Neural cell (in vitro differentiated cells): ENCODE results near the gene SYTL5. TPM values are rescaled to one million over a fixed set of nuclear protein-coding genes. Genes with fewer than 3 reads are reported as not detected.

Experiments
- H2AFZ ChIP-seq: fragments of 200-600, 300-800 bp; sonication (generic), shearing (Covaris generic); 2 replicates; pipeline ENCODE4 v1.6.0; 2014; ENCODE audit warnings: low read depth, mild to moderate bottlenecking, antibody characterized with exemption, low read length, moderate library complexity
- H3F3A ChIP-seq: fragments of 200-600 bp; shearing (Covaris generic); 2 replicates; pipeline ENCODE4 v1.6.1; 2016; ENCODE audit warnings: mild to moderate bottlenecking, moderate library complexity, mixed read lengths, antibody characterized with exemption, low read length; ENCODE audit not compliant: insufficient read depth, poor library complexity, severe bottlenecking
- H3K27ac ChIP-seq: fragments of 200-600, 300-800 bp; sonication (generic), shearing (Covaris generic); 2 replicates; pipeline ENCODE4 v1.5.1; 2014; ENCODE audit warnings: mild to moderate bottlenecking, low read length, moderate library complexity
- H3K27me3 ChIP-seq: fragments of 300-800, 200-600 bp; sonication (generic), shearing (Covaris generic); 2 replicates; pipeline ENCODE4 v1.6.0; 2014; ENCODE audit warnings: mild to moderate bottlenecking, low read depth, low read length, moderate library complexity; ENCODE audit not compliant: insufficient read depth
- H3K36me3 ChIP-seq: fragments of 300-800, 200-600 bp; sonication (generic), shearing (Covaris generic); 2 replicates; pipeline ENCODE4 v1.5.1; 2014; ENCODE audit warnings: mild to moderate bottlenecking, antibody characterized with exemption, low read length, moderate library complexity; ENCODE audit not compliant: insufficient read depth
- H3K4me2 ChIP-seq: fragments of 300-800, 200-600 bp; sonication (generic), shearing (Covaris generic); 2 replicates; pipeline ENCODE4 v1.6.0; 2014; ENCODE audit warnings: mild to moderate bottlenecking, low read length
- H3K4me3 ChIP-seq: fragments of 300-800, 200-600 bp; sonication (generic), shearing (Covaris generic); 2 replicates; pipeline ENCODE4 v1.5.1; 2014; ENCODE audit warnings: mild to moderate bottlenecking, low read length, moderate library complexity
- H3K79me2 ChIP-seq: fragments of 200-600 bp; shearing (Covaris generic); replicated peaks from 2 replicates; pipeline ENCODE4 v1.6.0; 2014; ENCODE audit warnings: mild to moderate bottlenecking, low read length, moderate library complexity; ENCODE audit not compliant: insufficient read depth
- H3K9ac ChIP-seq: fragments of 300-800, 200-600 bp; sonication (generic), shearing (Covaris generic); 2 replicates; pipeline ENCODE4 v1.6.1; 2016; ENCODE audit warnings: mild to moderate bottlenecking, low read length, mixed read lengths
- H3K9me2 ChIP-seq: fragments of 200-600 bp; shearing (Covaris generic); 2 replicates; pipeline ENCODE4 v1.6.1; 2016; ENCODE audit warnings: mild to moderate bottlenecking, low read length, mixed read lengths; ENCODE audit not compliant: insufficient read depth
- H3K9me3 ChIP-seq: fragments of 200-600, 300-800 bp; sonication (generic), shearing (Covaris generic); 2 replicates; pipeline ENCODE4 v1.6.1; 2016; ENCODE audit warnings: mild to moderate bottlenecking, mixed run types, low read length, moderate library complexity, mixed read lengths
- H4K20me1 ChIP-seq: fragments of 200-600 bp; shearing (Covaris generic); 2 replicates; pipeline ENCODE4 v1.6.1; 2016; ENCODE audit warnings: mild to moderate bottlenecking, mixed run types; ENCODE audit not compliant: insufficient read depth
- CTCF ChIP-seq: fragments of 450-650 bp; IDR thresholded peaks from 2 replicates; pipeline ENCODE4 v1.5.1; 2014; ENCODE audit warnings: antibody characterized with exemption, mild to moderate bottlenecking, moderate library complexity; ENCODE audit not compliant: poor library complexity, severe bottlenecking
- EP300 ChIP-seq: fragments of 450-650 bp; conservative IDR thresholded peaks from 2 replicates; pipeline ENCODE4 v1.6.1; 2014; ENCODE audit warnings: antibody characterized with exemption, mild to moderate bottlenecking, moderate library complexity; ENCODE audit not compliant: poor library complexity, severe bottlenecking
- EZH2 ChIP-seq: fragments of 200-600, 300-800 bp; shearing (Covaris generic), sonication (generic); IDR thresholded peaks from 2 replicates; pipeline ENCODE4 v1.6.1; 2014; ENCODE audit warnings: antibody characterized with exemption, low read length, borderline replicate concordance, mild to moderate bottlenecking; ENCODE audit not compliant: insufficient read depth, poor library complexity, severe bottlenecking
- MXI1 ChIP-seq: fragments of 450-650 bp; conservative IDR thresholded peaks from 2 replicates; pipeline ENCODE4 v1.6.1; 2014; ENCODE audit warnings: antibody characterized with exemption, mild to moderate bottlenecking; ENCODE audit not compliant: poor library complexity, severe bottlenecking
- POLR2AphosphoS5 ChIP-seq: IDR thresholded peaks from 2 replicates; pipeline ENCODE4 v1.6.1; 2012
- RAD21 ChIP-seq: fragments of 450-650 bp; conservative IDR thresholded peaks from 2 replicates; pipeline ENCODE4 v1.6.1; 2014; ENCODE audit warnings: antibody characterized with exemption, mild to moderate bottlenecking, moderate library complexity
- REST ChIP-seq: IDR thresholded peaks from 2 replicates; pipeline ENCODE4 v1.6.1; 2012; ENCODE audit warnings: borderline replicate concordance
- SMC3 ChIP-seq: fragments of 450-650 bp; conservative IDR thresholded peaks from 2 replicates; pipeline ENCODE4 v1.6.1; 2014; ENCODE audit warnings: antibody characterized with exemption, mild to moderate bottlenecking, moderate library complexity; ENCODE audit not compliant: poor library complexity
- TAF1 ChIP-seq: IDR thresholded peaks from 2 replicates; pipeline ENCODE4 v1.6.1; 2012; ENCODE audit warnings: low read depth
- polyA plus RNA-seq: library from polyadenylated mRNA; depleted of rRNA; stranded (reverse); fragments of >200 nt; gene quantifications from 2 replicates; pipeline ENCODE4 v1.2.3, GENCODE V29; 2014

Gene SYTL5
- polyA plus RNA-seq, 1 donor from 2014 or later, result 1.0 TPM

GRCh38 chrX:38105216-38105725, 98.9 kb downstream of the SYTL5 start:
- H4K20me1 ChIP-seq, result no peaks in the 10 kb centered on the region
- H3K36me3 ChIP-seq, result no peaks in the 10 kb centered on the region
- TF ChIP-seq TAF1, result no peak
- TF ChIP-seq EZH2, result no peak
- no peak for TF ChIP-seq REST
- TF ChIP-seq MXI1, result no peak
- TF ChIP-seq CTCF, result no peak
- no peak for TF ChIP-seq SMC3
- TF ChIP-seq RAD21, result no peak
- TF ChIP-seq EP300, result no peak
- no peak for TF ChIP-seq POLR2AphosphoS5
- no peaks in the 10 kb centered on the region for H3K79me2 ChIP-seq
- no peaks in the 10 kb centered on the region for H3K9me2 ChIP-seq
- H3K4me2 ChIP-seq, result no peak overlapping the region
- H3K9me3 ChIP-seq, result no peaks in the 10 kb centered on the region
- H3F3A ChIP-seq, result no peaks in the 10 kb centered on the region
- no peak overlapping the region for H3K27ac ChIP-seq
- H2AFZ ChIP-seq, result no peak overlapping the region
- H3K4me3 ChIP-seq, result no peak overlapping the region
- H3K27me3 ChIP-seq, result no peaks in the 10 kb centered on the region
- H3K9ac ChIP-seq, result no peak overlapping the region

GRCh38 chrX:38106991-38107655, 100.8 kb downstream of the SYTL5 start:
- Histone ChIP-seq H3K4me2 (no peak overlapping the region), H3K9me3 (no peaks in the 10 kb centered on the region), H3K27ac (no peak overlapping the region), H2AFZ (no peak overlapping the region), H3K9me2 (no peaks in the 10 kb centered on the region), H3K79me2 (no peaks in the 10 kb centered on the region), H3K9ac (no peak overlapping the region), H4K20me1 (no peaks in the 10 kb centered on the region), H3K4me3 (no peak overlapping the region), H3F3A (no peaks in the 10 kb centered on the region), H3K27me3 (no peaks in the 10 kb centered on the region), H3K36me3 (no peaks in the 10 kb centered on the region)
- TF ChIP-seq RAD21 (no peak), EZH2 (no peak), EP300 (no peak), TAF1 (no peak), POLR2AphosphoS5 (no peak), REST (no peak), CTCF (no peak), MXI1 (no peak), SMC3 (no peak)
